GM18907 (cell line): ENCODE measurements around the gene DHRS12.
A peak's percentile ranks its signal among the peaks of the same experiment; 100 is the strongest.

Experiments
- ATAC-seq: cut with Tn5 transposase; IDR thresholded peaks from one replicate; pipeline ENCODE4 v1.9.1; 2021; ENCODE audit warnings: mild to moderate bottlenecking, moderate library complexity; ENCODE audit not compliant: unreplicated experiment

The DHRS12 gene

DNA sequence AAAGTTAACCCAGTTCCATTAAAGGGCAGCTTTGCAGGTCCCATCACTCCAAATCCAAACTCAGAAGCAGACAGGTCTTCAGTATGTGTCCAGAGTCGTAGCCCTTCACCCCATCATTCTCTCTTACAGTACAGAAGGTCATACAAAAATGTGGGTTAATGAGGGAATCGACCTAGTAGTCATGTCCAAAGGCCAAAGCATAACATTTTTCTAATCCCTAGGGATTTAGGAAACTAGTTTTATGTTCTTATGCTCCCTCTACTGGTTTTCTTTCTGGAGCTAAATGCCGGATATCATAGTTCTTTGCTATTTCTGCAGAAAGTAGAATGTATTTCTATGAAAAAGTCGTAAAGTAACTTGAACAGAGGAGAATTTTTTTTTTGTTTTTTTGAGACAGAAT is 72.2 kb downstream of the DHRS12 start:
- ATAC-seq: no peak

DNA sequence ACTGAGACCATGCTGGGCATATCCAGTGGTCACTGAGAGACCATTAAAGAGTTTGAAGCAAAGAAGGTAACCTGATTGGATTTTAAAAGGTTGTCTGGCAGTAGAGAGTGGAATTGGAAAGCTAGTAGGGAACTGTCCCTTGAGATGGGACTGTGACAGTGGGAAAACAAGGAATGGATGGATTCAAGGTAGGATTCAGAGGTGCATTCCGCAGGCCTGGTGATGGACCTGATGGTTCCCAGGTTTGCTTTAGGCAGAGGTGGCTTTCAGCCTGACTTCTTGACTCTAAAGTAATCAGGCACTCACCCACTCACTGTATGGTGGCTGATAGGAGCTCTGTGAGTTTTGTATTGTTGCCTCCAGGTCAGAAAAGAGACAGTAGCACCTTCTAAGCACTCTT is 73.0 kb downstream of the DHRS12 start:
- ATAC-seq: no peak

DNA sequence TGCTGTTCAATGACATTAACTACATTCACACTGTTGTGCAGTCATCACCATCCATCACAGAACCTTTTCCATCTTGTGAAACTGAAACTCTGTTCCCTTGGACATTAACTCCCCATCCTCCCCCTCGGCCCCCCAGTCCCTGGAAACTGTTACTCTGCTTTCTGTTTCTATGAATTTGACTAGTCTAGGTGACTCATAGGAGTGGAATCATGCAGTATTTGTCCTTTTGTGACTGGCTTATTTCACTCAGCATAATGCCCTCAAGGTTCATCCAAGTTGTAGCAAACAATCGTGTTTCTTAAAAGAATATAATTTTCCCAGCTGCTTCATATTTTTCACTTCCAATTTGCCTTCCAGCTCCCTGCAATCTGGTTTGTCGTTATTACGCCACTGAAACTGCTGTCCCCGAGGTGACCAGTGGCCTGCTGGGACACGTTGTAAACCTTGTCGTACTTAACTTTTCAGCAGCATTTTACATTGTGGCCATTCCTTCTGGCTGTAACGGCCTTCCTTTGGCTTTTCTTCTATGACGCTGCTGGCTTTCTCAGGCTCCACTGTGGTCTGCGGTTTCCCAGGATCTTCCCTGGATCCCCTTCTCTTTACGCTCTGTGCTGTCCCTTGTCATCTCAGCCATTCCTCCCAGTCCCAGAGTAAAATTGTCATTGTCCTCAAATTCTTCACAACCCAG is 74.0 kb downstream of the DHRS12 start:
- no peak for ATAC-seq

- no peak for ATAC-seq
Observed at GRCh38 chr13:51728972-51729371, 75.0 kb downstream of the DHRS12 start.

GRCh38 chr13:51728275-51728673 is 75.7 kb downstream of the DHRS12 start:
- no peak for ATAC-seq

GRCh38 chr13:51727634-51728274 is 76.2 kb downstream of the DHRS12 start:
- no peak for ATAC-seq

DNA sequence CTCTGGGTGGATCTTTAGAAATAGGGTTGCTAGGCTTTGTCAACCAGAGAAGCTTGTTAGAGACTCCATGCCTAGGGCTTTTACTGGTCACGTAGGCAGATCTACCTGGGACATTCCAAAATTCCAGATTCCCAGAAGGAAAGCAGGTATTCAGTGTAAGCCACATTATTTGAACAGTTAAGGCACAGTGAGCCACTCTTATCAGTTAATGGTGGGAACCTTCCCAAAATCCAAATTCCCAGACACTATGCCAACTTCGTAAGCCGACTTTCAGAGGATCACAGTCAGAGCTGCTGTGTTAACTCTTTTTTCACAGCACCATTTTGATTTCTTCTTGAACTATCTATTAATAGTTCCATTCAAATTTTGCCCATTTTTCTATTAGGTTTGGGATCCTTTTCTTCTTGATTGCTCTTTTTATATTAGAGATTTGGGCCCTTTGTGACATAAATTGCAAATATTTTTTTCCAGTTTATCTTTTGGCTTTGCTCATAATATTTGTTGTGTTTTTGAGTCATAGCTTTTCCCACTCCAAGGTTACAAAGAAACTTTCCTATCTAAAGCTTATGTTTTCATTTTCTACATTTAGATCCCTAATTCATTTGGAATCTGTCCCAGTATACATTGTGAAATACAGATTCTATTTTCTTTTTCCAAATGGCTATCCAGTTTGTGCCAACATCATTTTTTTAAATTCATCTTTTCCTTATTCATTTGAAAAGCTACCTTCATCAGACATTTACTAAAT is 77.3 kb downstream of the DHRS12 start:
- ATAC-seq: no peak

DNA sequence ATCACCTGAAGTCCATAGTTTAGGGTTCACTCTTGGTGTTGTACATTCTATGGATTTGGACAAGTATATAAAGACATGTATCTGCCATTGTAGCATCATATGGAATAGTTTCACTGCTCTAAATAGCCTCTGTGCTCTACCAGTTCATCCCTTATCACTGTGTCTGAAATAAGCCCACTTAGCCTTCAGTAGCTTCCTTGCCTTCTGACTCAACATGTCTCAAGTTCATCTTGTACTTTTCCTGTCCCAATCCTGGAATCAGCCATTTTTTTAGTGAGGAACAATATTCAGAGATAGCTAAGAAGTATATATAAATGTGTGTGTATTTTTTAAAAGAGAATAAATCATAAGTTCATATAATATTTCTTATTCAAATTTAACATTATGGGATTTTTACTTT is 79.2 kb downstream of the DHRS12 start:
- no peak for ATAC-seq

GRCh38 chr13:51723529-51723928 is 80.4 kb downstream of the DHRS12 start:
- ATAC-seq: no peak

- ATAC-seq: peak; percentile 85
Observed at GRCh38 chr13:51721496-51721895, 82.5 kb downstream of the DHRS12 start.

GRCh38 chr13:51719394-51719793 is 84.6 kb downstream of the DHRS12 start:
- no peak for ATAC-seq
